Urothelium cell line (cell line): Measurements from ENCODE around the gene CUX1.

Experiments
- DNase-seq: peaks from one replicate; pipeline ENCODE4 v3.0.0; 2011; ENCODE audit warnings: low spot score, mixed read lengths
- FAIRE-seq: peaks from 2 replicates; lab custom pipeline; 2011; peaks lifted over from hg19 to GRCh38; lab: Jason Lieb, UNC

CUX1 gene

DNA sequence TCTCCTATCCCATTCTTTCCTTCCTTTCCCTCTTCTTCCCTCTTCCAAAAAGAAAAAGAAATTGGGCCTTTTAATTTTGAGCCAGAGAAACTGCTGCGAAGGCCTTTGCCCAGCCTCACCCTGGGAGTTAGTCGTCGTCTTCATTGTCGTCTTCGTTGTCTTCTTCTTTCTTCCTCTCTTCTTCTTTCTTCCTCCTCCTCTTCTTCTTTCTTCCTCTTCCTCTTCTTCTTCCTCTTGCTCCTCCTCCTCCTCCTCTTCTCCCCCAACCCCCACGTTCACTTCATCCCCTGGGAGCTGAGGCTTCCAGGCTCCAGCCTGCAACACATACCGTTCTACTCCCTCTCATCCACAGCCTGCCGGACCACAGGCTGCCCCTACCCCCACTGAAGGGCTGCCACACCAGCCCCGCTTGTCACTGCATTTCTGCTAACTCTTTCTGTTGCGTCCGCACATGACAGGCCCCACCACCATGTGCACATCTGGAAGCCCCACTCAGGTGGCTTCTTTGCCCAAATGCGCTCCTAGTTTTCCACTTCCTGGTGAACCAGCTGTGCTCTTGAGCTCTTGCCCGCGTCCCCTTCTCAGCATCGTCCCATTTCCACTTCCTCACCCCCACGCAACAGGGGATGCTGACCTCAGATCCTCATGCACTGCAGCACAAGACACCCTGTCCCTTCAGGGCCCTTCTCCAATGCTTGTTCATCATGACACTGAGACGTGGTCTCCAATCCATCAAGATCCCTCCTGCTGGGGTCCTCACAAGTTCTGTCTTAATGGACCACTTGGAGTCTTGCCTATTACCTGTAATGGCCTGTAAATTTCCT, 374.3 kb downstream of the CUX1 start:
- FAIRE-seq = no peak

DNA sequence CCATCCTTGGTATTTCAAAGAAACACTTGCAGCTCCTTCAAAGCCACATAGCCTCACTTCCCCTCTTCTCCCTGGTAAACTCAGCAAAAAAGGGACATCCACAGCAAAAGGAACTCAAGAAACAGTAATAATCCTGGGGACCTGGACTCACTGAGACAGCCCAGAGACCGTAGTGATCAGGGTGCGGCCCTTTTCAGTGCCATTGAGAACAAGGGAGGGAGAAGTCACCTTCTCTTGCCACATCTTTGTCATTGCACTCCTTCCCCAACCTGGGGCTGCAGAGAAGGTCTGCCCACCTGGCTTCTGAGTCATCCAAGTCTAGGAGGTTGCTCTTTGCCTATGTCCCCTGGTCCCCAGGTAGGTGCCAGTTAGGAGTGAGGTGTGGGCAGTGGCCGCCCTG, 375.4 kb downstream of the CUX1 start:
- DNase-seq = no peak
- no peak for FAIRE-seq

More for the DNA sequence above, 374.3 kb downstream of the CUX1 start:
- no peak for DNase-seq

DNA sequence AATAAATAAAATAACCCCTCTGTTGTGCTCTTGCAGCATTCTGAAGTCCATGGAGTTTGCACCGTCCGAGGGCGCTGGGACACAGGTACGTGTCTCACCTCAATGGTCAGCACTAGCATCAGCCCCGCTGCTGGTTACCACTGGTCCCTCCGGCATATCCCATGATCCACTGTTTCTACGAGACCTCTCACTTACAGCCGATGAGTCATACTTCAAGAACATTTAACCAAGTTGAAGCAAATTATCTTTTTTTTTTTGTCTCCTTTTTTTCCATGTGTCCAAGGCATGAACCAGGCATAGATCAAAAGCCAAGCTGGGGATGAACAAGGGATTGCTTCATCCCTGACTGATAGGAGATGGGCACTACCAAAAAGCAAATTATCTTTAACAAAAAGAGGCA, 376.4 kb downstream of the CUX1 start:
- no peak for FAIRE-seq

DNA sequence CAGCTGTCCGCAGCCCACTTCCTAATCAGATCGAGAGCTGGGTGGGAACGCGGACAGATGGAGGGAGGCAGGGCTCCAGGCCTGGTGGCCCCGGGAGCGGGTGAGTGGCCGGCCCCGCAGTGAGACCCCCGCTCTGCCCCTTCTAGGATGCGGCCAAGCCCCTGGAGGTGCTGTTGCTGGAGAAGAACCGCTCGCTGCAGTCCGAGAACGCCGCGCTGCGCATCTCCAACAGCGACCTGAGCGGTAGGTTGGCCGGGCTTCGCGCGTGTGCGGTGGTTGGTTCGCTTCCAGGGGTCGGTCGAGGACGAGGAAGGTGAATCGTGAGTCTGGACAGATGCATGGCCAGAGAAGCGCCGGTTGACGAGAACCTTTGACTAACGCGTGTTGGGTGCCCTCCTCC, 377.9 kb downstream of the CUX1 start:
- no peak for DNase-seq
- no peak for FAIRE-seq

More for the DNA sequence above, 376.4 kb downstream of the CUX1 start:
- no peak for DNase-seq

DNA sequence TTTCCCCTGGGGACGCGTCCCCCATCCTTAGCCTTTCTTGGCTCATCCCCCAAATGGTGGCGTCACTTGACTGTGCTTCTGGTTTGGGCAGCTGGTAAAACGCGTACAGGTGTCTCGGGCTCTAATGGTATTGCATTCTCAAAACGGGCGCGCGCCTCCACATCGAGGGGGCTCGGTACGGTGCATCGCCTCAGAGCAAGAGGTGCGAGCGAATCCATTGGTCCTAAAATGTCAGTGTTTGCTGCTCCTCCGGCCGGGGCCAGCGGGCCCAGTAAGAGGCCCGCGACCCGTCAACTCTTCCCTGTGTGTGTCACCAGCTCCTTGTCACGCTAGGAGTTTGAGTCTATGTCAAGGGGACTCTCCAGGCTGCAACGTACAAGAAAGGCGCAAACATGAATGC, 378.6 kb downstream of the CUX1 start:
- FAIRE-seq (no peak), DNase-seq (no peak)

DNA sequence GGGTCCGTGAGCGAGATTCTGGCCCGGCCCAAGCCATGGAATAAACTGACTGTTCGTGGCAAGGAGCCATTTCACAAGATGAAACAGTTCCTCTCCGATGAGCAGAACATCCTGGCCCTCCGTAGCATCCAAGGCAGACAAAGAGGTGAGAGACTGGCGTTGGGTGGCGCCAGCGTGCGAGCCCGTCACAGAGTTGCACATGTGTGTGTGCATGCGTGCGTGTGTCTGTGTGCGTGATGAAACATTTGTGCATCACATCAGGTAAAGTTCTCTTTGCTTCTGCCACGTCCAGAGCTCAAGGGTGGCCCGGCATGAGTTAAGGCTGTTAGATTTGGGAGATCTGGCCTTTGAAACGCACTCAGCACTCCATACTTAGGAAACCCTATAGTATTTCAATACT, 379.7 kb downstream of the CUX1 start:
- no peak for DNase-seq
- FAIRE-seq = peak; percentile 95

DNA sequence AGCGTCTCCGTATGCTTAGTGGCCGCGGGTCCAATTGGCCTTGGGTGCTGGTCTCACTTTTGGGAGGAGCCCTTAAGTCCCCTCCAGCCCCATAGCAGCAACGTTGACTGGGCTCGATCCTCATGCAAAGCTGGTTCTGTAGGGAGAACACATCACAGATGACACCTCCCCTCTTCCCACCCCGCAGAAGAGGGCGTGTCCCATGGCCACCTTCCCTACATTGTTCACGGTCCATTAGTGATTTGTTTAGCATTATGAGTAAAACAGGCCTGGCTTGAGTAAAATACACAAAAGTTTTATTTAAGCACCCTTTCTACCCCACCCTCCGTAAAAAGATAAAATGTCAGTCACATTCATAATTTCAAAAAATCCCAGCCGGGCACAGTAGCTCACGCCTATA, 380.2 kb downstream of the CUX1 start:
- FAIRE-seq (no peak), DNase-seq (no peak)

DNA sequence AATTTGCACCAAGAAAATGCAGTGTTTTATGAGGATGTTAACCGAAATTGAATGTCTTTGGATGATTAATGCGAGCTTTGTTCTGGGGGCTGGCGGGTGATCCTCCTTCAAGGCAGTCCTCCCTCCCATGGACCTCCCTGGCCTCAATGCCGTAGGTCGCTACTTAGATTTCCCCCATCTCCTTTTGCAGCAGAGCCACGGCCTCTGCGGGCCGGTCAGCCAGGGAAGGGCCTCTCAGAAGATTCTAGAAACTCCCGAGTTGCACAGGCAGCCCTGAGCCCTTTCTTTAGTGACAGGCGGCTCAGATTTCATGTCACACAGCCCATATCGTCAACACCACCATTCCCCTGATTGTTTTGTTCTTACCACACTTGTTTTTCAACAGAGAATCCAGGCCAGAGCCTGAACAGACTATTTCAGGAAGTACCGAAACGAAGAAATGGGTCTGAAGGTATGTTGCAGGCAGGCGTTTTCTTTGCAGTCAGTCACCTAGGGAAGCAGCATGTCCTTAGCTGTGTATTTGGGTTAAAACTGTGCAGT, 381.1 kb downstream of the CUX1 start:
- DNase-seq = no peak
- FAIRE-seq = no peak

DNA sequence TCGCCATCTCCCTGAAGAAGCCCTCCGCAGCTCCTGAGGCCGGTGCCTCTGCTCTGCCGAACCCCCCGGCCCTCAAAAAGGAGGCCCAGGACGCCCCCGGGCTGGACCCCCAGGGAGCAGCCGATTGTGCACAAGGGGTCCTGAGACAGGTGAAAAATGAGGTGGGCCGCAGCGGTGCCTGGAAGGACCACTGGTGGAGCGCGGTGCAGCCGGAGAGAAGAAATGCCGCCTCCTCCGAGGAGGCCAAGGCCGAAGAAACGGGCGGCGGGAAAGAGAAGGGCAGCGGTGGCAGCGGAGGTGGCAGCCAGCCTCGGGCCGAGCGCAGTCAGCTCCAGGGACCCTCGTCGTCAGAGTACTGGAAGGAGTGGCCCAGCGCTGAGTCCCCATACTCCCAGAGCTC, 384.1 kb downstream of the CUX1 start:
- FAIRE-seq (no peak), DNase-seq (no peak)

DNA sequence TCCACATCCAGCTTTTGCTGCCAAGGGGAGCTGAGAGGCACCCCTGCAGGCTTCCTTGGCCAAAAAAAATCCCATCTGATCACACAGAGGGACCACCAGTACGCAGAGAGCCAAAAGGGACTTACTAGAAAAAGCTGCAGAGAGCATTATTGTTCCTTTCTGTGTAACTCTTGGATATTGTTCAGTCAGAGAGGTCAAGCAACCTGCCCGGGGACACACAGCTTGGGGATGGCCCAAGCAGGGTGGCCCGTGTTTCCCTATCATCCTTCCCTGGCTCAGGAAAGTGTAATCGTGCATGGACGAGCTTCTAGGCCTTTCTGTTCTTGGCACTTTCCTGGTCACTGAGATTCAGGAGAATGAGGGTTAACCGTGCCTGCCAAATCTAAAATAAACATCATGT, 385.1 kb downstream of the CUX1 start:
- FAIRE-seq (no peak), DNase-seq (no peak)

DNA sequence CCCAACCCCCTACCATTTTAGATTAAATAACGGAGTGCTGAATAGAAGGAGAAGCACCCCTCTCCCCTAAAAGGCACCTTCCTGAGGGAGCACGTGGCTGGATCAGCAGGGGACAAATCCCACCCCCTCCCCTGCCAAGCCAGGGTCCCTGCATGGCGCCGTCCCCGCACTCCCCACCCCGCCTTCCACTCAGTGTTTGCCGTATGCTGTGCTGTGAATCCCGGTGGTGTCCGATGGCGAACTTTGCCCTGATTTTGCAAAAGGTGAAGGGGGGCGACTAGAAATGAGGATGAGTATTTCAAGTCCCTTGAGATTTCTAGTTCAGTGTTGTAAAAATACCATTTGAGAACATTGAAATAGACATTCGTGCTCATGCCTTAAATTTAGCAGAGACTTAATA, 385.8 kb downstream of the CUX1 start:
- FAIRE-seq (no peak), DNase-seq (no peak)

DNA sequence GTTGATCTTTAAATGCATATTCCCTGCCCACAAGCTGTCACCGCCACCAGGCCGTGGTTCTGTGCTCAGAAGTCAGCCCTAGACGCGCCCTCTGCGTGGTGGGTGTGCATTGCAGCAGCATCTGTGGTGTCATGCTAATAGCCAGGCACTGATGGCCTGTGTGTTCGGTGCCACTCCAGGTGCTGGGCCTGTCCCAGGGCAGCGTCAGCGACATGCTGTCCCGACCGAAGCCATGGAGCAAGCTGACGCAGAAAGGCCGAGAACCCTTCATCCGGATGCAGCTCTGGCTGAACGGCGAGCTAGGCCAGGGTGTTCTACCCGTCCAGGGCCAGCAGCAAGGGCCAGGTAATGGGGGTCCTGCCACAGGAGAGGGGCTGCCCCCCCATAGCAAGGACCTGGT, 386.8 kb downstream of the CUX1 start:
- DNase-seq (no peak), FAIRE-seq (no peak)

DNA sequence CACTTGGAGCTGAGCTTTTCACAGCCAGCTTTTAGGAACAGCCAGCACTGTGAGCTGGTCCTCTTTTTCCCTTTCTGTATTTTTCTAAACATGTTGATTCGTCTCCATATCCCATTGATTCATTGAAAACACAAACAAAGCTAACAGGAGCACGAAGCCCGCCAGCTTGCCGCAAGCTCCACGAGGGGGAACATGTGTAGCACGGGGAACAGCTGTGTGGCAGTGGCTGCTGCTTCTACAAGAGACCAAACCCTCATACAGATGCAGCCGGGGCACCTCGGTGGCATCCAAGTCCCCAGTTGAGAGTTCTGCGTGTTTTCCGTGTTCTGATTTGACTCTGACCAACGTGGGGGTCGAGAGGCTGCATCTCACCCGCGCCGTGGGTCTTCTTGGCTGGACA, 388.5 kb downstream of the CUX1 start:
- FAIRE-seq (no peak), DNase-seq (no peak)

DNA sequence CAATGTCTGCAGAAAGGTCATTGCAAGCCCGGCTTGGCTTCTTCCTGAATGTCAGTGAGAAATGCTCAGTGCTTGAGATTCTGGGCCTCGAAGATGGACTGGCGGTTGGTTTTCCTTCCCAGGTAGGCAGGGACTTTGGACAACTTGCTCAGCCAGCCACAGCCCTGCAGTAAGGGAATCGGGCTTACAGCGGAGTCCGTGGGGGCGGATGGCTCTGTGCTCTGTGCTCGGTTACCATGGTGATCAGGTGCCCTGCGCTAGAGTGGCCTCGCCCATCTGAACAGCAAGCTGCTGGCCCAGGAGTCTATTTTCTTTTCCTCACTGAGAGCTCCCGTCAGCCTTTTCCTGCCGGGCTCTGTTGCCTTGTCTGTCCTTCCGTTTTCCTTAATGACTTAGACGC, 391.4 kb downstream of the CUX1 start:
- no peak for FAIRE-seq
- no peak for DNase-seq

DNA sequence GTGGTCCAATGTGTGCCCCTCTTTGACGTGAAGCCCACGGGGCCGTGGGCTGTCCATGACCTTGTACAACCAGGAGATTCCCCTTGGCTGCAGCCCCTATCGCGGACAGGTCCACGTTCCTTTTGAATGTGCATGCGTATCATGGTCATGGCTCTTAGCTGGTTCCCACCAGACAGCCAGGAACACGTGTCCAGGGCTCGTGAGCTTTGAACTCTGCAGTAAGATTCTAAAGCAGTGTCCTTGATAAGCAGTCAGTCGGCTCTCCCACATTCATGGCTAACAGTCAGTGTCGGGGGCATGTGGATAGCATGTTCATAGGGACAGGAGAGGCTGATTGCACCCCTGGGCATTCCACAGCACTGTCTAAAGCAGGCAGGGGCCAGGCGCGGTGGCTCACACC, 393.4 kb downstream of the CUX1 start:
- FAIRE-seq = no peak
- DNase-seq = no peak

DNA sequence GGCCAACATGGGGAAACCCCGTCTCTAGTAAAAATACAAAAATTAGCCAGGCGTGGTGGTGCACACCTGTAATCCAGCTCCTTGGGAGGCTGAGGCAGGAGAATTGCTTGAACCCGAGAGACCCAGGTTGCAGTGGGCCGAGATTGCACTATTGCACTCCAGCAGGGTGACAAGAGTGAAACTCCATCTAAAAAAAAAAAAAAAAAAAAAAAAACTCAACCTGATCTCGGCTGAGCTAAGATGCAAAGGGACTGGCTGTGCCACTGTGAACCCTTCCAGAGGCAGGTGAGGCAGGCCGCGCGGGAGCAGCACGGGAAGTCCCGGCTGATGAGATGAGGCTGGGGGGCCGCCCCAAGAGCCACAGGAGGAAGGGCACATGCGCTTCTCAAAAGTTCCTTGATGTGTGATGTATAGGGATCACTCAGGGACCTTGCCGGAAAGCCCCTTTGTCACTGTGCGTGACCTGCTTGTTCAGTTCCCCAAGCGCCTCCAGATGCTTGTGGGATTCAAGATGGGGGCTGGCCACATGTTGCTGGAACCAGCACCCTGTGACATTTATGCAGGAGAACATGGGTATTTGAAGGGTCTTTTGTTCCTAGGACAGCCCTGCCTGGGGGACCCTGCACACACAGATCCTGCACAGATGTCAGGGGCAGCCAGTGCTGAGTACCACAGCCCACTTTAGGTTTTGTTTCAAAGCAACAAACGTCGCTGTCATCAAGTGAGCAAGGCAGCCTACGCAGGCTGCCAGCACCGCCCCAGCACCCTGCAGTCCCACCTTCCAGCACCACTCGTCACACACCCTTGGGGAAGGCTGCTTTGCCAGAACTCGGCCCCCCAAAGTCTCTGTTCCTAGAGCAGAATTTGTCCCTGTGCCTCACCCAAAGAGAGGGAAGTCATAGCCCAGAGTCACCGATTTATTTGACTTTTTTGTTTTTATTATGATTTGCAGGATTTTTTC, 394.4 kb downstream of the CUX1 start:
- no peak for DNase-seq
- no peak for FAIRE-seq

DNA sequence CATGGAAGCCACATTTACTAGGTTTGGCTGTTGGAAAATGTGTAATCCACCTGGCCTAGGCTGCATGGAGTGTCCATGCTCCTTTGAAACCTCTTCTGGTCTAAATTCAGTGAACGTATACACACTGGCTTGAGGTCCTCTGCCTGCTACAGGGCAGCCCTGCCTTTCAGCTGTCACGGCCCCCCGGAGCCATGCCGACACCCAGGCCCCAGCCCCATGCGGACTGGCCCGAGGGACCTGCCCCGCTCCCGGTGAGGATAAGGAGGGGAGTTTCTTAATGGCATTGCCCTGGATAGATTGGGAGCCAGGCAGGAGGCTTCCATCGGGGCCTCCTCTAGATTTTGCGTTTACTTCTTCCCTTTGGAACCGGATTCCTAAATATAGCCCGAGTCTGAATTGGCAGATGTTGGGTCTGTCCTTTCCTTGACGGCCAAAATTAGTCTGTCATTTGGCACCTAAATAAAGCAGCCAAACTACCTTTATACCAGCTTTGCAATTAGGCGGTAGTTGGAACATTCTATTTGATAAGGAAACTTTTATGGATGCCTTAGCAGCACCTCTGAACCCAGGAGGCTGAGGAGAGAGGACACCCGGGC, 397.1 kb downstream of the CUX1 start:
- DNase-seq (no peak), FAIRE-seq (no peak)

DNA sequence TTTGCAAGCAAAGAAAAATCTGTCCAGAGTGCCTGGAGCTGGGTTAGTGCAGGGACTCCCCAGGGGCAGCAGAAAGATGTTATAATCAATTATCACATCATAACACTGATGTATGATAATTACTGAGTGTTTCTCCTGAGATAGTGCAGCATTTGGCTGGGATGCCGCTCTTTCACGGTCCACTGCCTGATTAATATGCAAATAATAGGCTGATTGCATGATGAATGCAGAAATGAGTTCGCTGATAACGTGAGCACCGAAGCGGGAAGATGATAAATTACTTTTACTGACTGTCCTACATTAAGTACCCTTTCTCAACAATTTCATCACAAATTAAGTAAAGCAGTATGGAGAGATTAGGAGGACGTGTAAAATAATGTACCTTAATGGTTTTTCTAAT, 397.8 kb downstream of the CUX1 start:
- DNase-seq = no peak
- no peak for FAIRE-seq

DNA sequence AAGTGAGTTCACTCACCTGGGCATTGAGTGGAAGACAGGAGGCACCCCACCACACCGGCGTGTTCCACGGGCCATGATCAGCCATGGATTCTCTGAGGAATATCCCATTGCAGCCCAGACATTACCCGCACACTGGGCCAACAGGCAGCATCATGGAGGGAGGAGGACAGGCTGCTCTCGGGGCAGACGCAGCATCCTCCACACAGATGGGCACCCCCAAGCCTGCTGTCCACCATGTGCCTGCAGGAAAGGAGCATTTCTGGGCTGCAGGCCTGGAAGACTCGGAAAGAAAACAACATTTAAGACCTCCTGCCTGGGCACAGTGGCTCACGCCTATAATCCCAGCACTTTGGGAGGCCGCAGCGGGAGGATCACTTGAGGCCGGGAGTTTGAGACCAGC, 398.3 kb downstream of the CUX1 start:
- no peak for DNase-seq
- FAIRE-seq = peak; percentile 9

DNA sequence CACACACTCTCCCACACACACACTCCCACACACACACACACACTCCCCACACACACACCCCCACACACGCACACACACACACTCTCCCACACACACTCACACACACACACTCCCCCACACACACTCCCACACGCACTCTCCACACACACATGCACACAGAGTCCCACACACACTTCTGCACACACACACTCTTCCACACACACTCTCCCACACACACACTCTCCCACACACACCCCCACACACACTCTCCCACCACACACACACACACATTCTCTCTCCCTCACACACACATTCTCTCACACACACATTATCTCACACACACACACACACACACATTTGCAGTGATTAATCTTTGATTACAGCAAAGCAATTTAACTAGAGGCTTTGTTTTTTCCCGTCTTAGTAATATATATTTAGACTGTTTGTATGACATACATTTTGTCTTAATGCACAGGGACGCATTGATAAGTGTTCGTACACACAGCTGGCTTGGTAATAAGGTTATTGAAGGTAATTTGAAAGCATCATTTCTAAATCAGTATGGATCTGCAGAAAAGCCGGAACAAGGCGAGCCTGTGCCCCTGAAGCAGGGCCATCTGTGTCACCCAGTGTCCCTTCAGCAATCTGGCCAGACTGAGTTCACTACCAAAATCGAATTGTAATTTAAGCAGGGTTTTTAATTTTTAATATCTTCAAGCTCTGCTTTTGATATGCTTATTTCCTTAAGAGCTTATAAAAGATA, 399.3 kb downstream of the CUX1 start:
- DNase-seq = no peak
- FAIRE-seq = peak; percentile 52
